Esophagus mucosa (tissue), 1 donor: Measurements from ENCODE around the gene ITGAD. TPM values are rescaled to one million over a fixed set of nuclear protein-coding genes. Genes with fewer than 3 reads are reported as not detected.

Experiments
- ATAC-seq: fragments of 200-7000 bp; cut with Tn5 transposase; one replicate; pipeline ENCODE4 v1.9.1; 2020
- total RNA-seq: library from RNA; stranded (reverse); gene quantifications from one replicate; pipeline ENCODE4 v1.2.4, GENCODE V29; 2023
- donor health status: DM: yes; HTN: yes; CAD: no.

Gene ITGAD
- total RNA-seq, 1 donor from 2014 or later, result not detected

GRCh38 chr16:31459687-31460581 lies 66.8 kb downstream of the ITGAD start:
- ATAC-seq, result peak; percentile 93

DNA sequence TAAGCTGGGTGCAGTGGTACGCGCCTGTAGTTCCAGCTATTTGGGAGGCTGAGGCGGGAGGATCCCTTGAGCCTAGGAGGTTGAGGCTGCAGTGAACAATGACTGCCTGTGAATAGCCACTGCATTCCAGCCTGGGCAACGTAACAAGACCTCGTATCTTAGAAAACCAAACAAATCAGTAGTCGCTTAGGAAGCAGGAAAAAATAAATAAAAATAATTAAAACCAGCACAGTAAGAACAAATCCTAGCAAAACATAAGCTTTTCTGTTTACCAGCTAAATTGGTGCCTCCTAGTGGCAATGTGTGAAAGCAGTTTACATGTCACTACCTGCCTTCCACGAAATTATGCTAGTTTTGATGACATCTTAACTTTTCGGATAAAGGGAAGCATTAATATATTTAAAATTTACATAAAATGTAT lies 67.5 kb downstream of the ITGAD start:
- no peak for ATAC-seq

- ATAC-seq, result no peak
Observed at GRCh38 chr16:31461201-31461920, 68.2 kb downstream of the ITGAD start.

- ATAC-seq, result no peak
Observed at GRCh38 chr16:31461921-31462804, 69.0 kb downstream of the ITGAD start.

DNA sequence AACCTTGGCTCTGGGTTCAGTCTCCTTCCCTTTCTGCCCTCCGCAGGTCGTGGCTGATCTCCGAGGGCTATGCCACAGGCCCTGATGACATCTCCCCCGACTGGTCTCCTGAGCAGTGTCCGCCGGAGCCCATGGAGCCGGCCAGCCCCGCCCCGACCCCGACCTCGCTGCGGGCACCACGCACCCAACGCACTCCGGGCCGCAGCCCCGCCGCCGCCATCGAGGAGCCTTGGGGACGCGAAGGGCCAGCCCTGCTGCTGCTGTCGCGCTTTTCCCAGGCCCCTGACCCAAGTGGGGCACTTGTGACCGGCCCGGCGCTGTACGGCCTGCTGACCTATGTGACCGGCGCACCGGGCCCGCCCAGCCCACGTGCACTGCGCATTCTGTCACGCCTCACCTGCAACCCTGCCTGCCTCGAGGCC lies 71.2 kb downstream of the ITGAD start:
- no peak for ATAC-seq

- no peak for ATAC-seq
Observed at GRCh38 chr16:31464781-31465260, 71.7 kb downstream of the ITGAD start.

- ATAC-seq, result peak; percentile 6
Observed at GRCh38 chr16:31465788-31466370, 72.7 kb downstream of the ITGAD start.

- peak; percentile 3 for ATAC-seq
Observed at GRCh38 chr16:31466381-31466841, 73.3 kb downstream of the ITGAD start.

DNA sequence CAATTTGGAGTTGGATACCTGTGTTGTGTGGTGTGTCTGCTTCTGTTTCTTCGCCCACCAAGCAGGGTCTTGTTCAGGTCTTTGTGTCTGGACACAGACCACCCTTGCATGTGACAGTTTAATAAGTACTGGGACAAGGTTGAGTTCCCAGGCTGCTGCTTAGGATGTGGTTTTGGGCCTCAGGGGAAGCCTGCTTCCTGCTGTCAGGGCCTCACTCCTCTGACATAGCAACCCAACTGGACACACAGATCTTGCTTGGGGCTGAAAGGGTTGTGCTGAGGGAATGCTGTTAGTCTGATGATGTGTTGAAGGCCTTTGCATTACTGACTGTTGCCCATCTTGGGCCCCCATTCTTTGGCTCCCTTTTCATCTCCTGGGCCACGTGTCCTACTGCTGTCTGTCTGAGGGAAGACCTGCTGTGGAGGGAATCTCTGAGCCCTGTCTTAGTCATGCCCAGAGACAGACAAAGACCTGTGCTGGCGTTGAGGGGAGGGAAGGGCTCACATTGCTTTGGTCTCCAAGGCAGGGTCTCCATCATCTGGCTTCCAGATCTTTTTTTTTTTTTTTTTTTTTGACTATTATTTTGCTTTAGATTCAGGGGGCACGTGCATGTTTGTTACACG lies 74.1 kb downstream of the ITGAD start:
- no peak for ATAC-seq

GRCh38 chr16:31467858-31468257 lies 74.7 kb downstream of the ITGAD start:
- ATAC-seq, result no peak

- ATAC-seq, result no peak
Observed at GRCh38 chr16:31470615-31471014, 77.5 kb downstream of the ITGAD start.

- no peak for ATAC-seq
Observed at GRCh38 chr16:31471241-31471874, 78.2 kb downstream of the ITGAD start.

DNA sequence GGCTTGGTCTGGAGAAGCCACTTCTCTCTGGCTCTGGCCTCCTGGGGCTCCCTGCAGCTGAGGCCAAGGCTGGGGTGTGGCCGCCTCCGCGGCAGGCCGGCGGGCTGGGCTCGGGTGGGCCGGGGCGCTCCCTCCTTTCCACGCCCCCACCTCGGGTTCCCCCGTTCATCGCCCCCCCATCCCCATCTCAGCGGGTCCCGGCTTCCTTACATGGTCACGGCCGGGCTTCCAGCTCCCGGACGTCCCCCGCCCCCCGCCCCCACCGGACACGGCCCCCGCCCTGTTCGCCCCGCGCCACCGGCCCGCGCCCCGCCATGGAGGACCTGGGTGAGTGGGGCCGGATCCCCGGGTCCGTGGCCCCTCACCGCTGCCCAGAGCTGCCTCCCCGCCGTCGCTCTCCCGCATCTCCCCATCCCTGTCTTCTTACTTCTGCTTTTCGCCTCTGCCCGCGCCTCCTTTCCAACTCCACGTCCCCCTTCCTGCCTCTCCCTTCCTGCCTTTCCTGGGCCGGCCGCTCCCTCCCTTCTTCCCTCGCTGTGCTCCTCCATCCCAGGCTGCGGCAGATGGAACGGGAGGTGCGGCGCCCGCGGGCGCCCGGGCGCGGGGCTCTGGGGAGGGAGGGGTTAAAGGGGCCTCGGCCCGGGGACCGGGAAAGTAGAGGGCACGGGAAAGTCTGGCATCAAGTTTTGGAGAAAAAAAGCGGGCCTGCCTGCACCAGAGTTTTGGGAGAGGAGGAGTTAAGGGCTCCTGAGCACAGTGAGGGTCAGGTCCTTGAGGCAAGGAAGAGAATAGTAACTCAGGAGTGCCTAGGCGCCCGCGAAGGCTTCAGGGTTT lies 79.0 kb downstream of the ITGAD start, which contains the start of gene TGFB1I1:
TSS of gene TGFB1I1 (plus strand) at position 278 of the 834 bp plus-strand sequence. CDS start at position 315, 37 bp downstream.
- peak; percentile 31 for ATAC-seq

GRCh38 chr16:31472709-31473203 lies 79.6 kb downstream of the ITGAD start:
- ATAC-seq, result peak; percentile 81

GRCh38 chr16:31473264-31473984 lies 80.3 kb downstream of the ITGAD start:
- no peak for ATAC-seq

DNA sequence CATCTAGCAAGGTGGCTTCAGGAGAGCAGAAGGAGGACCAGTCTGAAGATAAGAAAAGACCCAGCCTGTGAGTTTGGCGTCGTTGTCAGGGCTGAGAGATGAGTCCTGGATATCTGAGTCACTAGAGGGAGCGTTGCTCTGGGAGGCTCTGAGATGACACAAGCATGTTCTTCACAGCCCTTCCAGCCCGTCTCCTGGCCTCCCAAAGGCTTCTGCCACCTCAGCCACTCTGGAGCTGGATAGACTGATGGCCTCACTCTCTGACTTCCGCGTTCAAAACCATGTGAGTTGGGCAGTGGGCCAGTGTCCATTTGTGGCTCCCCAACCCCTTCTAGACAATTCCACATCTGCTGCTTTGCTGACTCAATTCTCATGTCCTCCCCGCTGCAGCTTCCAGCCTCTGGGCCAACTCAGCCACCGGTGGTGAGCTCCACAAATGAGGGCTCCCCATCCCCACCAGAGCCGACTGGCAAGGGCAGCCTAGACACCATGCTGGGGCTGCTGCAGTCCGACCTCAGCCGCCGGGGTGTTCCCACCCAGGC lies 81.1 kb downstream of the ITGAD start:
- ATAC-seq, result no peak

DNA sequence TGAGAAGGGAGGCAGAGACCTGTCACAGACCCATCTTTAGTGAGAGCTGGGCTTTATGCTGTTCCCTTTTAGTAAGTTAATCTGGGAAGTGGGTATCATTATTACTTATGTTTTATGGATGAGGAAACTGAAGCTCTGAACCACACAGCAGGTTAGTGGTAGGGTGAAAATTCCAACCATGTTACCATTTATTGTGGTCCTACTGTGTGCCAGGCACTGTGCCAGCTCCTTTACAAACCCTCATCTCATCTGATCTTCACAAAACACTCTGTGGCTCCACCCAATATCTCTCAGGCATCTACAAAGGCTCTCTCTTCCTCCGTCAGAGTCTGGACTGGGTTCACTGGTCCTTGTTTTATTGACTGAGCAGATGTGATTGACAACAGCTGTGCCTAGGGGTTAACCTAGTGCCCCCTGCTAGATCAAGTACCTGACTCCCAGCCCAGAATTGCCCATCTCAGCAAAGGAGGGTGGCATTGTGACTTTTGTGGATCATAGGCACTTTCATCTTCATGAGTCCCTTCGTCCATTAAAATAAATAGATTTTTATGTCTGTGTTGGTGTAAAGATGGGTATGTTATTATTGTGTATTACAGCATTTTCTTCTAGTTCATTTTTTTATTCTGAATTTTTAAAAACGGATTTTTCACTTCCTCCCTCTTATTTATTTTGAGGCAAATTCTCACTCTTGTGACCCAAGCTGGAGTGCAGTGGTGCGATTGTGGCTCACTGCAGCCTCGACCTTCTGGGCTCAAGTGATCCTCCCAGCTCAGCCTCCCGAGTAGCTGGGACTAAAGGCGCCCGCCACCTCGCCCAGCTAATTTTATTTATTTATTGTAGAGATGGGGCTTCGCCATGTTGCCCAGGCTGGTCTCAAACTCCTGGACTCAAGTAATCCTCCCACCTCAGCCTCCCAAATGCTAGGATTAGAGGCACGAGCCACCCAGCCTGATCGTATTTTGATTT lies 81.9 kb downstream of the ITGAD start:
- no peak for ATAC-seq

DNA sequence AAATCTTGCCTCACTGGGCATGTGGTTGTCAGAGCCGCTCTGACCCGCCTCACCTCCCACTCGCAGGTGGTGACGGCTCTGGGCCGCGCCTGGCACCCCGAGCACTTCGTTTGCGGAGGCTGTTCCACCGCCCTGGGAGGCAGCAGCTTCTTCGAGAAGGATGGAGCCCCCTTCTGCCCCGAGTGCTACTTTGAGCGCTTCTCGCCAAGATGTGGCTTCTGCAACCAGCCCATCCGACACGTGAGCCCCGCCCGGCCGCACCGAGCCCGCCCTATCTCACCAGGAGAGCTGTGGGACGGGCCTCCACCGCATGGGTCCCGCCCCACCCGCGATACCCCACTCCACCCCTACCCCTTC lies 82.8 kb downstream of the ITGAD start:
- ATAC-seq, result no peak
